H1 (cell line): Measurements from ENCODE around the gene SLC35D2. TPM values are rescaled to one million over a fixed set of nuclear protein-coding genes. Genes with fewer than 3 reads are reported as not detected.

Experiments used
- BCL11A ChIP-seq, 2 experiments: IDR thresholded peaks; one replicate each; pipeline ENCODE4 v1.6.1; 2011; ENCODE audit warnings: low read depth in 2 of 2, low read length in 2 of 2, mild to moderate bottlenecking in 2 of 2
- CREB1 ChIP-seq: IDR thresholded peaks from 2 replicates; pipeline ENCODE4 v1.6.1; 2012; ENCODE audit warnings: inconsistent platforms
- CTBP2 ChIP-seq: IDR thresholded peaks from 2 replicates; pipeline ENCODE4 v1.7.0; 2011; ENCODE audit warnings: borderline replicate concordance, mild to moderate bottlenecking, moderate library complexity, mixed read lengths, low read length; ENCODE audit not compliant: insufficient read depth, insufficient read length
- HDAC2 ChIP-seq, 2 experiments: fragments of 300-600 bp in 1 of 2; sonication (generic) in 1 of 2; IDR thresholded peaks; 2 replicates each; pipeline ENCODE4 v1.6.1; 2011 to 2012; ENCODE audit warnings: low read depth in 2 of 2, low read length in 2 of 2, mild to moderate bottlenecking in 2 of 2, moderate library complexity in 2 of 2, borderline replicate concordance in 1 of 2, inconsistent platforms in 1 of 2
- PHF8 ChIP-seq: fragments of 200-600 bp; sonication (generic); conservative IDR thresholded peaks from 2 replicates; pipeline ENCODE4 v1.7.1; 2012; ENCODE audit warnings: low read depth, mild to moderate bottlenecking, inconsistent platforms, low read length, moderate library complexity
- SP4 ChIP-seq: IDR thresholded peaks from 2 replicates; pipeline ENCODE4 v1.6.1; 2012; ENCODE audit warnings: low read length, inconsistent platforms
- TEAD4 ChIP-seq: IDR thresholded peaks from 2 replicates; pipeline ENCODE4 v1.6.1; 2012; ENCODE audit warnings: low read depth, low read length, inconsistent platforms, mixed read lengths
- polyA plus RNA-seq, 7 experiments: library from polyadenylated mRNA; depleted of rRNA in 3 of 7; stranded (reverse) in 5 of 7; unstranded in 2 of 7; fragments of >200 nt in 5 of 7; fragments of 200-250 nt in 2 of 7; gene quantifications; 1 replicate in 5 of 7; 2 replicates in 1 of 7; 4 replicates in 1 of 7; pipeline versions ENCODE4 v1.2.1 to v1.2.3, GENCODE V29; 2011 to 2013; ENCODE audit warnings: missing spikeins in 2 of 7, mixed read lengths in 2 of 7
- total RNA-seq: library from RNA; stranded (reverse); fragmentation: NEBNext Ultra II Directional; extraction: Animal tissue kit (Norgen Biotek cat#: 25700); gene quantifications from 2 replicates; pipeline ENCODE4 v1.2.1, GENCODE V29; 2021

The SLC35D2 gene
- total and polyA plus RNA-seq, 2 of the 8 experiments (the other 6 are each of a cell fraction or from before 2014, with no cell fraction given), result 9.6 to 11.5 TPM

DNA sequence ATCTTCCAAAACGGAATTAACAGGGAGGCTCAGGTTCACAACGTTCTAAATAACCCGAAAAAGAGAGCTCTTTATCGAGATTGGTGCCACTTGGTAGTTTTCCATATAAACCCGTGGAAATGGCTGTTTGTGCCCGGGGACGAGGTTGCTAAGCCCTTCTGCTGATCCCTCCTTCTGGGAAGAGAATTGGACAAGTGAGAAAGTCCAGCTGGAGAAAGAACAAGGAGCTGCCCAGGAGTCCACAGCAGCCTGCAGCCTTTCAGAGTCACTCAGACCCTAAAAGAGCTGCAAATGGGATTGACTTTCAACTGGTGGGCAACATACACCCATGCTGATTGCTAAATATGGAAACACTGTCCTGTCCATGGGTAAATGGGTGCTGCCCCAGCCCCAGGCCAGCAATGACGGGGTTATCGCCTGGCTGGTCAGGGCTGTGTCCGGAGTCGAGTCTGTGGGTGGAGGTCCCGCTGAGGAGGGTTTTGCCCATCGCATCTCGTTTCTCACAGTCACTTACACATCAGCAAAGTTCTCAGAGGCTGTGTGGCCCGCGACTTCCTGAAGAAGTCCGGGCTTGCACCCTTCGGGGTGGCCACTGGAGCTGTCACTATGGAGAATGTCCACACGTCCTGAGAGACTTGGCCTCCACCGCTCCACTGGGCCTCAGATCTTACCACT lies 40.8 kb downstream of the SLC35D2 start (continued):
- TF ChIP-seq PHF8, result no peak
- no peak for TF ChIP-seq HDAC2 (IDR thresholded peaks at IDR 0.05; ENCODE audit: borderline replicate concordance in 1 of 2, low read depth in 2 of 2, low read length in 2 of 2)
- no peak for TF ChIP-seq CREB1
- TF ChIP-seq CTBP2, result no peak
- TF ChIP-seq BCL11A (IDR thresholded peaks at IDR 0.05; ENCODE audit: low read depth in 2 of 2, low read length in 2 of 2), result no peak
- no peak for TF ChIP-seq SP4
- no peak for TF ChIP-seq TEAD4
